NCI-H510A (cell line): ENCODE results near the gene KRI1.
"Not testable (repeated sequence)": the region's sequence is repeated elsewhere in the genome, so short reads cannot be mapped to it uniquely, and the experiment has no call there.

ENCODE experiments used
- DNase-seq: peaks from one replicate; lab custom pipeline; 2025; lab: John Stamatoyannopoulos, UW

KRI1 gene

GRCh38 chr19:10550336-10550735, 15.5 kb downstream of the KRI1 start:
- no peak for DNase-seq

- no peak for DNase-seq
Measured at GRCh38 chr19:10549733-10550132, 16.1 kb downstream of the KRI1 start.

GRCh38 chr19:10548746-10549276, 17.0 kb downstream of the KRI1 start:
- DNase-seq, result no peak

GRCh38 chr19:10546817-10547216, 19.0 kb downstream of the KRI1 start:
- no peak for DNase-seq

- DNase-seq, result no peak
Measured at GRCh38 chr19:10544753-10545251, 21.0 kb downstream of the KRI1 start.

GRCh38 chr19:10544242-10544752, 21.5 kb downstream of the KRI1 start:
- DNase-seq, result no peak

- DNase-seq, result peak; percentile 96
Measured at GRCh38 chr19:10543420-10544241, 22.2 kb downstream of the KRI1 start, which contains the start of gene ATG4D. TSS of gene ATG4D (plus strand) at chr19:10543904. CDS start at chr19:10544091, 187 bp downstream.

GRCh38 chr19:10543059-10543419, 22.8 kb downstream of the KRI1 start:
- DNase-seq, result no peak

GRCh38 chr19:10539016-10539415, 26.8 kb downstream of the KRI1 start:
- not testable (repeated sequence) for DNase-seq

- no peak for DNase-seq
Measured at GRCh38 chr19:10538204-10538983, 27.4 kb downstream of the KRI1 start.

GRCh38 chr19:10537668-10538067, 28.1 kb downstream of the KRI1 start:
- no peak for DNase-seq

GRCh38 chr19:10535613-10536012, 30.2 kb downstream of the KRI1 start:
- no peak for DNase-seq

- no peak for DNase-seq
Measured at GRCh38 chr19:10533646-10534386, 32.0 kb downstream of the KRI1 start.

GRCh38 chr19:10532457-10532856, 33.4 kb downstream of the KRI1 start:
- DNase-seq, result no peak

- not testable (repeated sequence) for DNase-seq
Measured at GRCh38 chr19:10526887-10527286, 38.9 kb downstream of the KRI1 start.

- no peak for DNase-seq
Measured at GRCh38 chr19:10525636-10526035, 40.2 kb downstream of the KRI1 start.

GRCh38 chr19:10523135-10523636, 42.6 kb downstream of the KRI1 start:
- no peak for DNase-seq

GRCh38 chr19:10521461-10522171, 44.2 kb downstream of the KRI1 start:
- no peak for DNase-seq

GRCh38 chr19:10520652-10521318, 45.0 kb downstream of the KRI1 start:
- no peak for DNase-seq

GRCh38 chr19:10519421-10519820, 46.4 kb downstream of the KRI1 start:
- no peak for DNase-seq
